HG02678 (cell line): Measurements from ENCODE around the gene CKS2.
"Not testable (repeated sequence)": the region's sequence is repeated elsewhere in the genome, so short reads cannot be mapped to it uniquely, and the experiment has no call there.

Experiments
- ATAC-seq: cut with Tn5 transposase; IDR thresholded peaks from one replicate; pipeline ENCODE4 v1.9.1; 2021; ENCODE audit warnings: mild to moderate bottlenecking, moderate library complexity; ENCODE audit not compliant: unreplicated experiment

The CKS2 gene

GRCh38 chr9:89309608-89310474 lies 1.2 kb upstream of the CKS2 start:
- no peak for ATAC-seq

- ATAC-seq, result peak; percentile 6
These were observed 589 bp downstream of the CKS2 start for GRCh38 chr9:89311346-89312221.

GRCh38 chr9:89312222-89312571 lies 1.2 kb downstream of the CKS2 start:
- no peak for ATAC-seq

GRCh38 chr9:89313842-89314241 lies 2.8 kb downstream of the CKS2 start:
- no peak for ATAC-seq

- ATAC-seq, result no peak
These were observed 4.0 kb downstream of the CKS2 start for GRCh38 chr9:89314955-89315354.

- no peak for ATAC-seq
These were observed 4.5 kb downstream of the CKS2 start for GRCh38 chr9:89315482-89315881.

GRCh38 chr9:89317282-89317681 lies 6.3 kb downstream of the CKS2 start:
- no peak for ATAC-seq

- peak; percentile 89 for ATAC-seq
These were observed 7.4 kb downstream of the CKS2 start, which contains the start of gene SECISBP2 for GRCh38 chr9:89318123-89319014. TSS of gene SECISBP2 (plus strand) at chr9:89318500. CDS start at chr9:89318577, 77 bp downstream.

GRCh38 chr9:89319015-89319905 lies 8.3 kb downstream of the CKS2 start:
- ATAC-seq, result no peak

GRCh38 chr9:89323390-89323789 lies 12.4 kb downstream of the CKS2 start:
- no peak for ATAC-seq

- no peak for ATAC-seq
These were observed 14.7 kb downstream of the CKS2 start for GRCh38 chr9:89325733-89326132.

- ATAC-seq, result no peak
These were observed 17.1 kb downstream of the CKS2 start for GRCh38 chr9:89328064-89328463.

GRCh38 chr9:89329917-89330316 lies 18.9 kb downstream of the CKS2 start:
- ATAC-seq, result no peak

GRCh38 chr9:89330513-89330912 lies 19.5 kb downstream of the CKS2 start:
- no peak for ATAC-seq

- ATAC-seq, result peak; percentile 38
These were observed 28.8 kb downstream of the CKS2 start for GRCh38 chr9:89339807-89340206.

- ATAC-seq, result peak; percentile 79
These were observed 29.3 kb downstream of the CKS2 start for GRCh38 chr9:89340332-89340731.

GRCh38 chr9:89342213-89342612 lies 31.2 kb downstream of the CKS2 start:
- ATAC-seq, result no peak

GRCh38 chr9:89342948-89343347 lies 32.0 kb downstream of the CKS2 start:
- ATAC-seq, result no peak

GRCh38 chr9:89343812-89344211 lies 32.8 kb downstream of the CKS2 start:
- ATAC-seq, result not testable (repeated sequence)

- ATAC-seq, result no peak
These were observed 34.5 kb downstream of the CKS2 start for GRCh38 chr9:89345476-89345875.
